B cell (primary cell): ENCODE data around the gene DUT.

Source experiments
- CTCF ChIP-seq: fragments of 200-600 bp; IDR thresholded peaks from one replicate; pipeline ENCODE4 v1.8.0; 2022; ENCODE audit warnings: antibody characterized with exemption, mild to moderate bottlenecking
- EZH2 ChIP-seq: IDR thresholded peaks from 2 replicates; pipeline ENCODE4 v1.6.1; 2012; ENCODE audit warnings: borderline replicate concordance, low read depth, mild to moderate bottlenecking, moderate library complexity, low read length; ENCODE audit not compliant: insufficient read depth, poor library complexity, severe bottlenecking

- TF ChIP-seq CTCF, result no peak
- no peak for TF ChIP-seq EZH2
Measured at GRCh38 chr15:48331796-48332641, 790 bp downstream of the DUT start.
